Fibroblast of the conjunctiva (primary cell): ENCODE measurements around the gene RAB36.

Experiments
- DNase-seq: peaks from one replicate; pipeline ENCODE4 v3.0.0-alpha.2; 2010; ENCODE audit warnings: low read depth

The RAB36 gene

GRCh38 chr22:23108249-23109078 is 36.8 kb upstream of the RAB36 start:
- DNase-seq = no peak

GRCh38 chr22:23109079-23109347 is 36.3 kb upstream of the RAB36 start:
- DNase-seq = no peak

- no peak for DNase-seq
Measured at GRCh38 chr22:23109441-23109978, 35.8 kb upstream of the RAB36 start.

- DNase-seq = no peak
Measured at GRCh38 chr22:23110190-23110921, 34.9 kb upstream of the RAB36 start.

- no peak for DNase-seq
Measured at GRCh38 chr22:23110922-23111527, 34.3 kb upstream of the RAB36 start.

GRCh38 chr22:23112472-23113012 is 32.7 kb upstream of the RAB36 start:
- DNase-seq = no peak

- peak; percentile 20 for DNase-seq
Measured at GRCh38 chr22:23113067-23113846, 32.0 kb upstream of the RAB36 start.

GRCh38 chr22:23113847-23114720 is 31.2 kb upstream of the RAB36 start:
- DNase-seq = no peak

GRCh38 chr22:23114721-23115020 is 30.6 kb upstream of the RAB36 start:
- no peak for DNase-seq

GRCh38 chr22:23115369-23115768 is 29.9 kb upstream of the RAB36 start:
- DNase-seq = no peak

- DNase-seq = no peak
Measured at GRCh38 chr22:23115825-23116494, 29.3 kb upstream of the RAB36 start.

GRCh38 chr22:23116506-23117263 is 28.6 kb upstream of the RAB36 start:
- DNase-seq = no peak

GRCh38 chr22:23117275-23117674 is 28.0 kb upstream of the RAB36 start:
- no peak for DNase-seq

- DNase-seq = no peak
Measured at GRCh38 chr22:23117891-23118646, 27.2 kb upstream of the RAB36 start.

- DNase-seq = no peak
Measured at GRCh38 chr22:23118647-23119493, 26.4 kb upstream of the RAB36 start.

GRCh38 chr22:23119494-23120414 is 25.5 kb upstream of the RAB36 start:
- DNase-seq = no peak

GRCh38 chr22:23120415-23120899 is 24.8 kb upstream of the RAB36 start:
- no peak for DNase-seq
